SH-SY5Y (cell line): ENCODE results near the gene WIPF1.

ENCODE experiments used
- GATA2 ChIP-seq: IDR thresholded peaks from 2 replicates; pipeline ENCODE4 v1.6.1; 2011; ENCODE audit warnings: mild to moderate bottlenecking, low read depth, low read length
- GATA3 ChIP-seq: IDR thresholded peaks from 2 replicates; pipeline ENCODE4 v1.6.1; 2011; ENCODE audit warnings: low read depth, mild to moderate bottlenecking, low read length, moderate library complexity

- TF ChIP-seq GATA2 (no peak), GATA3 (no peak)
These were observed 24.0 kb downstream of the WIPF1 start for GRCh38 chr2:174573621-174574081.
